ENCODE measurements around the gene COL25A1.
"Not testable (repeated sequence)": the region's sequence is repeated elsewhere in the genome, so short reads cannot be mapped to it uniquely, and the experiment has no call there.

COL25A1 gene

DNA sequence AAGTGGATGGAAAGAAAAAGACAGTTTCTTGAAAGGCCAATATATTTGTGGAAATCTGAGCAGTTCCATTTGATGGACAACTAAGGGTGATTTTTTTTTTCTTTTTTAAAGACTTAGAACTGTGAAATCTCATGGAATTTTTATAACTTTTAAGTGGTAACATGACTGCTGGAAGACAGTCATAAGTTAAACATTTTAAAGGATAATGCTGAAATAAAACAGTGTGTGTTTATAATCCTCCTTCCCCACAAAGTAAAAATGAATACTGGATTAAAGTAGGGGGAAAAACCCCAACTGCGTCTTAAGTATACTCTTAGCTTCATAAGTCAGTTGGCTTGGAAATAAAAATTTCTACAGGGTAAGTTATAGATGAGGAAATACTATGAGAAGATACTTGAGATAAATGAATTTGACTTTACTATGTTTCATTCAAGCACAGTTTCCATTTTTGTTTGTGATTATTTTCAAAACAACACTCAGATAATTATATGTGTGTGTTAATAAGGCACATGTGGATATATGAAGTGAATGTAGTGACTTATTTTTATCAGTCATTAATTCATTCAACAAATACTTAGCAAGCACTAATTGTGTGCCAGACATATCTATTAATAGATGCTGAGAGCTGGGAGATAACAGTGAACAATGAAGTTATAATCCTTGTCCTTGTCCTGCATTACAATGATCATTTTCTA lies 410.4 kb downstream of the COL25A1 start:
- no peak for DNase-seq

DNA sequence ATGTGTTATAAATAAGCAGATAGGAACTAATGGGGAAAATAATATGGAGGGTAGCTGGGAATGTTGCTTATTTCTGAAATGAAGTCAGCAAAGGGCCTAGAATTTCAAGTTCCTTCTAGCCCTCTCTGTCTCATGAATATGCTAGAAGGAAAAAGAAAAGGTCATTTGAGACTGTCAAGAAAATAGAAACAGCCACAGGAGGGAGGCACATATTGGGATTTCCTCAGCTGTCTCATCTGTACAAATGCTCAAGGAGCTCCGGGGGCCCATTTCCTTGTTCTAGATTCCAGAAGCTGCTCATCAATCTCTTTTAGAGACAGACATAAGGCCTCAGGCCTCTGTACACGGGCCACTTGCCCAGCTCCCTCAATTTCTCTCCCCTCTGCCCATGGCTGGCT lies 412.0 kb downstream of the COL25A1 start:
- DNase-seq: no peak

DNA sequence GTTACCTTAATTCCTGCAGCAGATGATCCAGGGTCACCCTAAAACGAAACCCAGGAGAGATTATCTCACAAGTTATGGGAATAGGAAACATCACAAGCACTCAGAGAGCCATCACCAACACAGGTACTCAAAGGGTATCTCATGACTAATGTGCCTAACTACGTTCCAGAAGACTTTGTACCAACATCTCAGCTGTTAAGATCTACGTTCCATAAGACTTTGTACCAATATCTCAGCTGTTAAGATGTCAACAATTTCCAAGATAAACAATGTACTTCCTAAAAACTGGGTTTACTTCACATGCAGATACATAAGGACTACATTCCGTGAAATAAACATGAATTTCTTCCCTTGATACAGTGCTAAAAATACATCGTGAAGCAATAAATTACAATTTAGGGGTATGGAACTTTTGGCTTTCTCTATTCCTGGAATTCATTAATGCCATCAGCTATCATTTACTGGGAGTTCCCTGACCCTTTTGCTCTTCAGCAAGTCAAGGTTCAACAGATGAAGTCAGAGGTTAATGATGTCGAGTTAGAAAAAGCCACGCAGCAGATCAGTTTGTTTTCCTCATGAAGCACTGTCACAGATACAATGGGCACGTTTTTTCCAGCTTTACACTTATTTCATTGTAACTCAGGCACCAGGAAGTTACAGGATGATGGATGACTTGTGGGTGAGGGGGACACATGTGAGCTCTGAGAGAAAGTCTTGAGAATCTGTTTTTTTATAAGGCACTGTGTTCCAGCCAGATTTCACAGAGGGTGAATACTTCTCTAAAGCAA lies 412.6 kb downstream of the COL25A1 start:
- DNase-seq: no peak

DNA sequence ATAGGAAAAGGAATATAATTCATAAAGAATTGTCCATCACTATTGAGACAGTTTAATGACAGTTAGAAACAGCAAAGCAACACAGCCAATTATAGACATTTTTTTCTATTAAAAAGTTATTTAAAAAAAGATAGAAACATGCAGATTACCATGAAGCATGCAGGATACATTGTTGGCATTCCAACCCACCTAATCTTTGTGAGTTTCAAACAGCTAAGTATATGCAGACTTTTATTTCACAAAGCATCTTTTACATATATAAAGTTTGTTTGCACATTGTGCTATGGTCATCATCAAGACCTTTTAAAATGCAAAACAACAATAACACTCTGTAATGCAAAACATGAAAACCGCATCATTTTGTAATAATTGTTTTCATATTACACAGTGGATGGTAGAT lies 413.7 kb downstream of the COL25A1 start:
- no peak for DNase-seq

DNA sequence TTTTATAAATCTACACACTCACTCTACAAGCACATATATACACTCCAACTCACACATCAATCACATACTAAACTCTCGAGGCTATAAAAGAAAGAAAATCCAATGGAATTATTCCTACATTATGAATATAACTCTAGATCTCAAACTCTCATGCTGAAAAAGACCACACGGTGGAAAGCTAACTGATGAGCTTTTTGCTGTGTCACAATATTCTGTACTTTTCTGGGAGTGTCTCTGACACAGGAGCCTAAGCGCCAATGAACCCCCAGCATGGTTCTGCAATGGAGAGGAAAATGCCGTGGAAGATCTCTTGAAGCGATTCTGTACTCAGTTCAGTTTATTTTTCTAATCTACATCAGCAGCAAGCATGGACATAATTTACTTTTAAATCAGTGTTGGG lies 415.4 kb downstream of the COL25A1 start:
- DNase-seq: no peak

DNA sequence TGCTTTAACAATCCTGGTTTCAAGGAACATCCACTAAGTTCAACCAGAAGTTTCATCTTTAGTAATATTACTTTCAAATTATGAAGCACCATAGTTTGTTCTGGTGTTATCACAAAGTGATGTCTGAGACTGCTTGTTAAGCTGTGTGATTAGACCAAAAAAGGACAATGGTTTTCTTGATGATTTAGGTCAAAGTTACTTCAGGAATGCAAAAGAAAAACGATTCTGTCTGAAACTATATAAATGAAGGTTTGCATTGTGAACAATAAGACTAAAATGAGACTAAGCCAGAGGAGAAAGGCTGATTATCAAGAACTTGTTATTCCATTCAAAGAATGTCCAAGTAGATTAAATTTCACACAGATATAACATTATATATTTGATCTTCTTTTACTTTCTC lies 417.2 kb downstream of the COL25A1 start:
- DNase-seq: no peak

DNA sequence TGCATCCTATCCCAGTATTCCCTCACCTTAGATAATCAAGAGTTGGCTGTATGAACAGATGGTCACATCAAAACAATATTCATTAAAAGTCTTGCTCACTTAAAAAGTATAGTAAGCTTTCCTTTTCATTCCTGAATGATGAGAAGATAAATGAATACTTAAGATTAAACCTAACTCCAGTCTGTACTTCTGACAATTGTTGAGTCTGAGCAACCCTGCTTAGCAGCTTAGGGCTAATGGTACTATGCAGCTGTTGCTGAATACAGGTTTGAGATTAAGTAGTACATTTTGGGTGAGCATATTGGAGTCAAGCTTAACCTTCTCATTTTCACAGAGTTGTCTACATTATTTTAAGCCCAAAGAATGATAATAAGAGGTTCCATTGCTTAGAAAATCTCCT lies 417.9 kb downstream of the COL25A1 start:
- no peak for DNase-seq

DNA sequence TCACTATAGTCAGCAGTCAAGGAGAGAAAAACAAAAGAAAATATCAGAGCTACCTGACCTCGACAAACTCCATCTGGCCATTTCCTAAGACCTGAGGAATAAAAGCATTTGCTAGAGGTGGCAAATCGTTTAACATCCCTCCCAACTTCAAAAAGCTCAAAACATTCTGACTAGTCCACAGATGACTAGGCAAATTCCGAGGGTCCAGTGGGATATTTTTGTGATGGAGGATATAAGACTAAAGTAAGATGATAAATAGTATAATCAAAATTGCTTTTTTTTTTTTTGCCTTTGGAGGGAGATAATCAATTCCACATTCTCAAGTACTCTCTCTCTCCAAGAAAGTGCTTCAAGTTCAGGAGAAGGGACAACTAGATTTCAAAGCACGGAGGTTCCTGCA lies 420.5 kb downstream of the COL25A1 start:
- DNase-seq: no peak

DNA sequence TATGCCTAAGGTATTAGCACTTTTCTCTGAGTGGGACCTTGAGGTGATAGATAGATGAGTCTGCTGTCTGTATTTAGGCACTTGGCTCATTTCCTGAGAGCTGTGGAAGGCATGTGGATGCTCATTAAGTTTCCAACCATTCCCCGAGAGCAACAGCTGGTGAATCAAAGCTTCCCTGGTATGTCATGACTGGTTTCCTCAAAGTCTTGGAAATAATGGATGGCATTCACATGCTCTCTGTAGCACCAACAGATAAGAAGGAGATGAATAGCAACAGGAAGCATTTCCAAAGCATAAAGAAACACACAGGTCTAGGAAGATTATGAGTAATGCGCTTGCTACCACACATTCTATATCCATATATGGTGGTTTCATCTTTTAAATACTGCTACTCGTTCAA lies 421.3 kb downstream of the COL25A1 start:
- DNase-seq: no peak

DNA sequence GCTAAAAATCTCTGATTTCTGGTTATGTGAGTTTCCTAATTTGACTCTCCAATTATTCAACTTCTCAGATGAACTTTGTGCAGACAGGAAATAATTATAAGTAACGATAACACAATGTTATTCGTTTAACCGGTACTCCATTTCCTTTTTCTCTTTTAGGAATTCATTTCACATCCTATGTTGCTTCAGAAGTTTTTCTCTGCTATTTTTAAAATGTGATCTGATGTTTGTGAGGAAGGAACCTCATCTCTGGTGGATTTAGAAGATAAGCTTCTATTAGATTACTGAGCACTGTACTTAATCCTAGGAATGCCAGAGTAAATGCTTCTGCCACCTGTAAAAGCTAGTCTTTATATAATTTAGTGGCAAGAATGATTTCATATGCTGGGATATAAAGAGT lies 423.7 kb downstream of the COL25A1 start:
- no peak for DNase-seq

DNA sequence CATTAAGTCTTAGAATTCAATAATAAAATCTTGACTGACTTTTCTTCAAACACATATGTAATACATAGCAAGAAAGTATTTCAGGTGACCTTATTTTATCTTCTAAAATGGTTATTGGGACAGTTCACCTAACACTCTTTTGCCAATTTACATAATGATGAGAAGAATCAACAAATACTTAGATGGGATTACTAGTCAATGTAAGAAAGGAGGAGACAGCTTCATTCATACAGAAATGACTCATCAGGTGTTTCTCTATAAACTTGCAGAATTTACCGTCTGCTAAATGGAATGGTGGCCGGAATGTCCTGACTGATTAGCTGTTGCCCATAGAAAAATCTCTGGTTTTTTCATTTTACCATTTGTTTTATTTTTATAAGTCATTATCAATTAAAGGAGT lies 424.6 kb downstream of the COL25A1 start:
- DNase-seq: no peak

DNA sequence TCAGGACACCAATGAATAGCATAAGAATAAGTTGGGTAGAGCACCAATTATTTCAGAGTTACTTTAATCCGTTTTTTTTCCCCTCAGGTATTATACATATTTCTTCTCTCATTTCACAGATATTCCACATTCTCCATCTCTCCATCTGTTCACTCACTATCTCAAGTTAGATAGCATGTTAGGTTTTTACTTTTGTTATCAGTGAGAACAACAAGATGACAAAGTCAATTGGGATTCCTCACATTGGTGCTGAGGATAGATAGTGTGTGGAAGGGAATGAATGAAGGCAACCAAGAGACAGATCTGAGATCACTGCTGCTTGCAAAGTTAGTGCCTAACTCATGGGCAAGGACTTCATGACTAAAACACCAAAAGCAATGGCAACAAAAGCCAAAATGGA lies 427.7 kb downstream of the COL25A1 start:
- DNase-seq: no peak

DNA sequence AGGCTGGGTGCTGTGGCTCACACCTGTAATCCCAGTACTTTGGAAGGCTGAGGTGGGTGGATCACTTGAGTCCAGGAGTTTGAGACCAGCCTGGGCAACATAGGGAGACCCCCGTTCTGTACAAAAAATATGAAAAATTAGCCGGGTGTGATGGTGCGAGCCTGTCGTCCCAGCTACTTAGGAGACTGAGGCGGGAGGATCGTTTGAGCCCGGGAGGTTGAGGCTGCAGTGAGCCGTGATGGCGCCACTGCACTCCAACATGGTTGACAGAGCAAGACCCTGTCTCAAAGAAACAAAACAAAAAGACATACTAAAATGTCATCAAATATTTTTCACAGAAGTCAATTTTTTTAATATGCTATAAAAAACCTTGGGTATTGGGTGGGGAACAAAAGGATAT lies 432.5 kb downstream of the COL25A1 start:
- not testable (repeated sequence) for DNase-seq

DNA sequence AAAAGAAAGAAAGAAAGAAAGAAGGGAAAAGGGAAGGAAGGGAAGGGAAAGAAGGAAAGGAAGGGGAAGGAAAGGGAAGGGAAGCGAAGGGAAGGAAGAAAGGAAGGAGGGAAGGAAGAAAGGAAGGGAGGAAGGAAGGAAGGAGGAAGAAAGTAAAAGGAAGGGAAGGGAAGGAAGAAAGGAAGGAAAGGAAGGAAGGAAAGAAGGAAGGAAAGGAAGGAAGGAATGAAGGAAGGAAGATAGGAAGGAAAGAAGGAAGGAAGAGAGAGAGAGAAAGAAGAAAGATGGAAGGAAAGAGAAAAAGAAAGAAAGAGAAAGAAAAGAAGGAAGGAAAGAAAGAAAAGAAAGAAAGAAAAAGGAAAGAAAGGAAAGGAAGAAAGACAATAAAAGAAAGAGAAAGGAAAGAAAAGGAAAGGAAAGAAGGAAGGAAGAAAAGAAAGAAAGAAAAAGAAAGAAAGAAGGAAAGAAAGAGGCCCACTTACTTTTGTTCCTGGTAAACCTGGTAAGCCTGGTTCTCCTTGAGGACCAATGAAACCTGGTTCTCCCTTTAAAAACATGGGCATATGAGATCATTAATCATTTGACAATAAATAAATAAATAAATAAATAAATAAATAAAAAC lies 433.7 kb downstream of the COL25A1 start:
- no peak for DNase-seq

DNA sequence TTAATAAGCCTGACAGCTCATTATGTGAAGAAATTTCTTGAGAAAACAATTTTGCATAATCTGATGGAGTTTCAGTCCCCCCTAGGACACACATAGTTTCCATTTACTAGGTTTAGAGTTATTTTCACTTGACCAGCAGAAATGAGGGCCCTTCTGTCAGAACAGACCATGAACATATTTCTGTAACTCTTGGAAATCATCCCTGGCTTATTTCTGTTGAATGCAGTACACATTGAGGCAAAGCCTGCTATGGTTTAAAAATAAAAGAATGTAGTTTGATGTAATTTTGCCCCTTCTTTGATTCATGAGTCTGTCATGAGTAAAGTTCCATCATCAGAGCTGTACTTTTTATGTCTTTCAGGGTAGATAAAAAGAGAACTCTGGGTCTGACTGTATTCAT lies 435.0 kb downstream of the COL25A1 start:
- DNase-seq: no peak

DNA sequence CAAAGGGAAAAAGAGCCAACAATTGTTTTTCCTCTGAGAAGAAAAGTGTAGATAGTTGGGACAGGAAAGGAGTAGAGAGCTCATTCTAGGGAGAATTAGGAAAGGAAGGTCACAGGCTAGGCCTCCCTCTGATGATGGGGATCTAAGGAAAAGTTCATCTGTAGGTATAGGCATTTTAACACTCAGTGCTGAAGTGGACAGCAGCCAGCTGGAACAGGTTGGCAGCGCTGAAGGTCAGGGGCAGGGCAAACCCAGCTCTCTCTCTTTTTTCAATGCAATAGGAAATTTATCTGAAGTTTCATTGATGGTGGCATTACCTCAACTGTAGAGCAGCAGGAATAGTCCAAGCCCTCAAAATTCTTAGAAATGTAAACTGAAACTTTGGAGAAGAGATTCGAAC lies 441.1 kb downstream of the COL25A1 start:
- DNase-seq: no peak

DNA sequence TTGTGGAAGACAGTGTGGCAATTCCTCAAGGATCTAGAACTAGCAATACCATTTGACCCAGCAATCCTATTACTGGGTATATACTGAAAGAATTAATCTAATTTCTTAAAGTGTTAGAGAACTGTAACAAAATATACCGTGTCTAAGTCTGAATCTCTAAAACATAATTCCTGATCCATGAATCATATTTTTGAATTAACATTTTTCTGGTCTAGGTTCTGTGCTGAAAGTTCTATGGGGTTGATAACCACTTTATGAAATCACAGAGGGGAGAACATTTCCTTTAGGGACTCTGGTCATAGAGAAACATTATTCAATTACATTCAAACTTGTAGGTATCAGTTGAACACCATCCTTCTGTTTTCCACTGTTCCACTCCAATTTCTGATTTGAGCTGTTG lies 447.7 kb downstream of the COL25A1 start:
- DNase-seq: no peak

DNA sequence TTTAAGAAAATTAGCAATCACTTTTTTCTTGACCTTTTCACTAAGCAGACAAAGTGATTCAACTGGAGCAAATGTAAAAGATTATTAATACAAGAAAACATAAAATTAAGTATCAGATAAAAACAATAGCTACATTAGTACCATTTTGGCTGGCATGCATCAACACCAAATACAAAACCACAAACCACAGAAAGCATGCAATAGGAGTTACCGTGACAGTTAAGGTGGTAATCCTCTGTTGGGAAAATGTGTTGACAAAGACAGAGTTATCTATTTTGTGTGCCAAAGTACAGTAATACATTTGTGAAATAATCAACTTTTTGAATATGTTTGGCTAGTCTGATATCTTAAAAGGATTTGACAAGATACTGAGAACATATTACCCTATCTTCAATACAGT lies 449.8 kb downstream of the COL25A1 start:
- no peak for DNase-seq

DNA sequence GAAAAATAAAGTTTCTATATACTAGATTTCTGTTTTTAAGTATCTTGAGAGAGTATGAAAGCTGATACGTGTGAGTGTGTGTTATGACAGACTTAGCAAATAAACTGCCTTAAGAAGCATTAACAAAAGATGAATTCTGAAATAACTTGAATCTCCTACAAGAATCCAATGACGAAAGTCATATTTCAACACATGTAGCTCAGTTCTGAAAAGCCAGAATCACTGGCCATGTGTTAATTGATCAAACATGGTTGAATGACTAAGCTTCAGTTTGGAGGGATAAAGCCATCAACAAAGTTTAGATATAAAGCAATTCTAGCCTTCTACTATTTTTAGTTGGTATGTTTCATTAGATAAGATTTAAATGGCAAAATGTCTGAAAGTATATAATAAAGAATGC lies 451.1 kb downstream of the COL25A1 start:
- no peak for DNase-seq

DNA sequence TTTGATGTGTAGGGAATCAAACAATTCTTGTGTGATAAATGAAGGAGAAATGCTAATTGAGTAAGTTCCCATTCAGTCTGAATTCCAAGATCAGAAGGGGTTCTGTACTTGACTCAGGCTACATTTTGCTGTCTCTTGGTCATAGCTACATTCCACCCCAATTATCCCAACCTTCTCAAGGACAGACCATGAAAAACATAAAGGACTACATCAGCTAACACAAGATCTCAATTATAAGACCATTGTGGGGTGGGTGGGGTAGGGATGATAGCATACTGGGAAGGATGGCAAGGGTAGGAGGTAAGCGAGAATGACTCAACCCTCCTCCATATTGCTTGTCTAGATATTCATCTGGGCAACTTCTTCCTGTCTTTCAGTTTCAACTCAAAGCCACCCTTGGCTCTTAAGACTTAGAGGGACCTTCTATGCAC lies 452.2 kb downstream of the COL25A1 start:
- no peak for DNase-seq

DNA sequence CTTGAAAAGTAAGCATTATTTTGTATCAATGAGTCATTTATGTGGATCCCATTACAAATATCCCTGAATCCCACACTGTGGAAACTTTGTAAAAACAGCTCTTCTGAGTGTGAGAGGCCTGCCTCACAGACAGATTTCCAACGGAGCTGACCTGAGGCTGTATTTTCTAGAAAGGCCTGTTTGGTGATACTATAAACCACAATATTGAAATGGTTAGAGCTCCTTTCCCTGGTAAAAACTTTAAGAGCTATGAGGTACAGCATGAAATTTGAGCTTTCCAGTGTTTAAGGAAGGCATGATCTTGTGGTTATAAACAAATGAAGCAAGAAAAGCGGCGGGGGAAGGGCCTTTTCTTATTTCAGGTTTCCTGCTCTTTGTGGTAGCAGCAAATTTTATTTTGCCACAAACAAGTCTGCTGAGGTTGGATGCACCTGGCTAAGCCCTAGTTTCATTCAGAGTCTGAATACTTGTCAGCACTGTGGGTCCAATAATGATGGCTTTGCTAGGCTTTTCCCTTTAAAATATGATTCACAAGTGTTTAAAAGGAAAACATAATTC lies 452.8 kb downstream of the COL25A1 start:
- no peak for DNase-seq

DNA sequence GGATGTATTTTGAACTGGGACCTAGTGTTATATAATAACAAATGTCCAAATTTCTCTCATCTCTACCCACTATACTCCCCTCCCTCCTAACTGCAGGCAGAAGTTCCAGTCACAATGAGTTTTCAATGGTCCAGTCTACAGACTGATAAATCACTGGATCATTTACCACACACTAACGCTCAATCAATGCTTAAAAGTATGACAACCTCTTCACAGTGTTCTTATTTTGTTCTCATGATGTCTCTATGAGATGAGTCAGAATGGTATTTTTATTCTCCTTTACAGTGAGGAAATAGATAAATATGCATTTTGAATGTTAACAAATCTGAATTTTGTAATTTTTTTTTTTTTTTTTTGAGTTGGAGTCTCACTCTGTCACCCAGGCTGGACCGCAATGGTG lies 455.9 kb downstream of the COL25A1 start:
- DNase-seq: no peak

DNA sequence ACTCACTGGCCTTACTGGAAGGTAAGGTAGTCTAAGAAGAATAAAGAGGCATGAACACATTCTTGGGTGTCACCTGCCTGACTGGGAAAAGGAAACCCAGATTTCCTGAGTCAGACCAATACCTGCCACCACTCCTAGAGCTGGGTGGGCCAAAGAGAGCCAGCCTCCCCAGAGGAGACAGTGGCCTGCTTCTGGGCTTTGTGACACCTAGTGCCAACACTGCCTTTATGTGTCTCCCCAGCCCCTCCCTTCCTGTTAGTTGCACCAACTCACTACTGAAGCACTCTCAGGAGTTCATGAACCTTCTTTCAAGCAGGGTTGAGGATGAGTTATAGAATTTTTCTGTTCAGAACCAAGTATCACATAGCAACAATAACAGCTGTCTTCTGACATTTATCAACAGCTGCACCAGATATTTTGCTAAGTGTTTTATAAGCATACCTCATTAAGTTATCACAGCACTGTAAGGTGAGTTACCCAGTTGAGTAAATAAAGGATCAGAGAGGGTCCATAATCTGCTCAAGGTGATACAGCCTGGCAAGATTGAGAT lies 462.0 kb downstream of the COL25A1 start:
- no peak for DNase-seq

DNA sequence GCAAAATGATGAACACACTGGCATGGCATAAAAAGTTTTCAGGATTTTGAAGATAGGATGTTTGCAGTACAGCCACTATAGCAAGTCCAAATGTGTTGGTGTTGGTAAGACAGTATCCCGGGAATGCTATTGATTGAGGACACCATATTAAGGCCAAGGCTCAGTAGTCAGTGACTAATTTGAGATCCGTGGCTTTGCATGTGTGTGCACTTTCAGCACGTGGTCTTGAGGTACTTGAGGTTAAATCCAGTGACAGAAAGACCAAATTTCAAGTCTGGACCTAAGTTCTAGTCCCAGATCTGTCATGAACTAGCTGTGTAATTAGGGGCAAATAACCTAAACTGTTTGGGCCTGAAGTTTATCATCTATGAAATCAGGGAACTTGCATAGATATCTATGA lies 463.1 kb downstream of the COL25A1 start:
- DNase-seq: no peak
